Stimulated activated CD8-positive, alpha-beta memory T cell treated with anti-CD3 and anti-CD28 coated beads, Interleukin-2, amount 100 ng/mL, for 1 hour (primary cell): ENCODE data around the gene NUDCD3.

Source experiments
- DNase-seq, 2 donors: peaks; one replicate each; pipeline ENCODE4 v3.0.0-alpha.2; 2020; ENCODE audit warnings: low read depth in 2 of 2

The NUDCD3 gene

GRCh38 chr7:44383566-44383965 lies 106.9 kb downstream of the NUDCD3 start:
- no peak for DNase-seq

GRCh38 chr7:44382459-44383265 lies 107.8 kb downstream of the NUDCD3 start:
- no peak for DNase-seq

GRCh38 chr7:44381494-44382220 lies 108.8 kb downstream of the NUDCD3 start:
- DNase-seq, result no peak

- DNase-seq, result no peak
Measured at GRCh38 chr7:44380831-44381493, 109.5 kb downstream of the NUDCD3 start.

- no peak for DNase-seq
Measured at GRCh38 chr7:44380189-44380830, 110.1 kb downstream of the NUDCD3 start.

GRCh38 chr7:44379366-44380188 lies 110.9 kb downstream of the NUDCD3 start:
- no peak for DNase-seq

GRCh38 chr7:44378744-44379143 lies 111.7 kb downstream of the NUDCD3 start:
- no peak for DNase-seq

- DNase-seq, result no peak
Measured at GRCh38 chr7:44377681-44378421, 112.6 kb downstream of the NUDCD3 start.

GRCh38 chr7:44377134-44377463 lies 113.4 kb downstream of the NUDCD3 start:
- DNase-seq, result no peak

- DNase-seq, result no peak
Measured at GRCh38 chr7:44376429-44377133, 113.9 kb downstream of the NUDCD3 start.

- DNase-seq, result no peak
Measured at GRCh38 chr7:44375926-44376342, 114.5 kb downstream of the NUDCD3 start.

- DNase-seq, result no peak
Measured at GRCh38 chr7:44375236-44375699, 115.2 kb downstream of the NUDCD3 start.

- no peak for DNase-seq
Measured at GRCh38 chr7:44374007-44374763, 116.3 kb downstream of the NUDCD3 start.

- DNase-seq, result no peak
Measured at GRCh38 chr7:44373418-44373740, 117.1 kb downstream of the NUDCD3 start.

GRCh38 chr7:44372560-44373417 lies 117.7 kb downstream of the NUDCD3 start:
- no peak for DNase-seq

- DNase-seq, result no peak
Measured at GRCh38 chr7:44368885-44369284, 121.6 kb downstream of the NUDCD3 start.

- no peak for DNase-seq
Measured at GRCh38 chr7:44368455-44368854, 122.0 kb downstream of the NUDCD3 start.

GRCh38 chr7:44367475-44368043 lies 122.9 kb downstream of the NUDCD3 start:
- no peak for DNase-seq
